ENCODE measurements around the gene PLA2G2D. TPM values are rescaled to one million over a fixed set of nuclear protein-coding genes. Genes with fewer than 3 reads are reported as not detected.

The PLA2G2D gene
- total RNA-seq, 2 donors from 2014 or later = not detected

GRCh38 chr1:20141001-20141400, 21.7 kb upstream of the PLA2G2D start:
- Histone ChIP-seq H3K4me3 (no peak overlapping the region), H3K27me3 (no peaks in the 10 kb centered on the region), H3K9me3 (no peaks in the 10 kb centered on the region), H3K27ac (no peak overlapping the region), H3K4me1 (no peaks in the 10 kb centered on the region), H3K36me3 (replicated peaks in 1 of 2; ENCODE audit: insufficient read depth in 1 of 2, low read depth in 2 of 2) (no peaks in the 10 kb centered on the region)
- WGBS, 2 donors = 83 to 86% methylated on average over 9 of the region's 9 CpGs
- intact Hi-C loops (cut with DNase I) = no loop called here
- no peak for DNase-seq
- TF ChIP-seq POLR2A (IDR thresholded peaks at IDR 0.05) = no peak
- TF ChIP-seq, protein P1, sequence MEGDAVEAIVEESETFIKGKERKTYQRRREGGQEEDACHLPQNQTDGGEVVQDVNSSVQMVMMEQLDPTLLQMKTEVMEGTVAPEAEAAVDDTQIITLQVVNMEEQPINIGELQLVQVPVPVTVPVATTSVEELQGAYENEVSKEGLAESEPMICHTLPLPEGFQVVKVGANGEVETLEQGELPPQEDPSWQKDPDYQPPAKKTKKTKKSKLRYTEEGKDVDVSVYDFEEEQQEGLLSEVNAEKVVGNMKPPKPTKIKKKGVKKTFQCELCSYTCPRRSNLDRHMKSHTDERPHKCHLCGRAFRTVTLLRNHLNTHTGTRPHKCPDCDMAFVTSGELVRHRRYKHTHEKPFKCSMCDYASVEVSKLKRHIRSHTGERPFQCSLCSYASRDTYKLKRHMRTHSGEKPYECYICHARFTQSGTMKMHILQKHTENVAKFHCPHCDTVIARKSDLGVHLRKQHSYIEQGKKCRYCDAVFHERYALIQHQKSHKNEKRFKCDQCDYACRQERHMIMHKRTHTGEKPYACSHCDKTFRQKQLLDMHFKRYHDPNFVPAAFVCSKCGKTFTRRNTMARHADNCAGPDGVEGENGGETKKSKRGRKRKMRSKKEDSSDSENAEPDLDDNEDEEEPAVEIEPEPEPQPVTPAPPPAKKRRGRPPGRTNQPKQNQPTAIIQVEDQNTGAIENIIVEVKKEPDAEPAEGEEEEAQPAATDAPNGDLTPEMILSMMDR (IDR thresholded peaks at IDR 0.05) = no peak
- no peak for ATAC-seq

GRCh38 chr1:20139776-20140612, 20.7 kb upstream of the PLA2G2D start:
- WGBS, 2 donors = 72 to 79% methylated on average over 7 to 13 of the region's 13 CpGs
- DNase-seq (no peak), ATAC-seq (no peak)
- no peaks in the 10 kb centered on the region for H3K36me3 ChIP-seq (replicated peaks in 1 of 2; ENCODE audit: insufficient read depth in 1 of 2, low read depth in 2 of 2)
- no peak overlapping the region for H3K4me3 ChIP-seq
- no peaks in the 10 kb centered on the region for H3K4me1 ChIP-seq
- no peak overlapping the region for H3K27ac ChIP-seq
- intact Hi-C loops (cut with DNase I) = no loop called here
- no peaks in the 10 kb centered on the region for H3K9me3 ChIP-seq
- TF ChIP-seq, protein P1 (IDR thresholded peaks at IDR 0.05) = no peak
- no peak for TF ChIP-seq POLR2A (IDR thresholded peaks at IDR 0.05)
- no peaks in the 10 kb centered on the region for H3K27me3 ChIP-seq

DNA sequence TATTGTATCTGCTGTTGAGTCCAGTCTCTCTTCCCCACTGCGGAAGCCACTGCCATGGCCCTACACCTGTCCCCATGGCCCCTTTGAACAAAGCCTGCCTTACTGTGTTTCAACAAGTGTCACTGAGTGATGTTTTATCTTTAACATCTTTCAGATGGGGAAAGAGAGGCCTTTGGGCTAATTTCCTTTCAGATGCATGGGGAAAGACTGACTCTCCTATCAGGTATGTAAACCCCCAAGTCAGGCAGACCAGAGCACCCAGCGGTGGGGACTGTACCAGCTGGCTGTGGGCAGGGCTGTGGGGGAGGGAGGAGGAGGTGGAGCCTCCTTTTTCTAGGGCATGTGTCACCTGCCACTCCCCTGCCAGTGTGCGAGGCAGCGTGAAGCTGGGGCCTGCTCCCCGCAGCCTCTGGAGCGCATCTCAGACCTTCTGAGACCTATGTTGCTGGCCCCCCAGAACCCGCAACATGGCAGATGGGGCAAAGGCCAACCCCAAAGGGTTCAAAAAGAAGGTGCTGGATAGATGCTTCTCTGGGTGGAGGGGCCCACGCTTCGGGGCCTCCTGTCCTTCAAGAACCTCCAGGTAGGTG, 19.7 kb upstream of the PLA2G2D start, which contains the start of gene PLA2G2F:
Gene PLA2G2F (plus strand): TSS at position 363 of the 590 bp plus-strand sequence. CDS start 105 bp downstream, at position 468.
- H3K9me3 ChIP-seq = no peaks in the 10 kb centered on the region
- 88 to 92% methylated on average over 6 to 9 of the region's 9 CpGs for WGBS, 2 donors
- ATAC-seq (no peak), DNase-seq (no peak)
- no peak within 1 kb of the TSS for H3K4me3 ChIP-seq
- no peak for TF ChIP-seq POLR2A (IDR thresholded peaks at IDR 0.05)
- TF ChIP-seq, protein P1 (IDR thresholded peaks at IDR 0.05) = no peak
- H3K4me1 ChIP-seq = no peaks in the 10 kb centered on the region
- intact Hi-C loops (cut with DNase I) = no loop called here
- no peaks in the 10 kb centered on the region for H3K27me3 ChIP-seq
- no peaks in the 10 kb centered on the region for H3K36me3 ChIP-seq (replicated peaks in 1 of 2; ENCODE audit: insufficient read depth in 1 of 2, low read depth in 2 of 2)
- no peak within 1 kb of the TSS for H3K27ac ChIP-seq

- H3K9me3 ChIP-seq = no peaks in the 10 kb centered on the region
- intact Hi-C loops (cut with DNase I) = no loop called here
Measured at GRCh38 chr1:20138346-20138745, 19.0 kb upstream of the PLA2G2D start.

More at GRCh38 chr1:20138346-20138745, 19.0 kb upstream of the PLA2G2D start:
- 84 to 87% methylated on average over 6 of the region's 6 CpGs for WGBS, 2 donors
- Histone ChIP-seq H3K4me3 (no peak overlapping the region), H3K36me3 (replicated peaks in 1 of 2; ENCODE audit: insufficient read depth in 1 of 2, low read depth in 2 of 2) (no peaks in the 10 kb centered on the region), H3K27ac (no peak overlapping the region), H3K4me1 (no peaks in the 10 kb centered on the region), H3K27me3 (no peaks in the 10 kb centered on the region)
- TF ChIP-seq POLR2A (IDR thresholded peaks at IDR 0.05) = no peak
- TF ChIP-seq, protein P1 (IDR thresholded peaks at IDR 0.05) = no peak
- DNase-seq = no peak
- ATAC-seq = no peak

Measured in body of pancreas (tissue), 4 donors.